H1 (cell line): ENCODE results near the gene ARHGEF6.

Experiments used
- CEBPB ChIP-seq: IDR thresholded peaks from 2 replicates; pipeline ENCODE4 v1.6.1; 2012; ENCODE audit warnings: low read depth, low read length
- EP300 ChIP-seq, 2 experiments: IDR thresholded peaks; 1 replicate in 1 of 2; 2 replicates in 1 of 2; pipeline ENCODE4 v1.6.1; 2011 to 2012; ENCODE audit warnings: low read depth in 2 of 2, low read length in 2 of 2, mild to moderate bottlenecking in 2 of 2, borderline replicate concordance in 1 of 2, inconsistent platforms in 1 of 2, moderate library complexity in 1 of 2
- MAX ChIP-seq: IDR thresholded peaks from 2 replicates; pipeline ENCODE4 v1.6.1; 2012; ENCODE audit warnings: inconsistent platforms
- SIX5 ChIP-seq: IDR thresholded peaks from 2 replicates; pipeline ENCODE4 v1.6.1; 2011; ENCODE audit warnings: mild to moderate bottlenecking, low read depth, low read length
- SP2 ChIP-seq: IDR thresholded peaks from 2 replicates; pipeline ENCODE4 v1.6.1; 2012; ENCODE audit warnings: mild to moderate bottlenecking, low read length, inconsistent platforms
- SUZ12 ChIP-seq: fragments of 200-600 bp; sonication (generic); IDR thresholded peaks from 2 replicates; pipeline ENCODE4 v1.6.1; 2012; ENCODE audit warnings: mild to moderate bottlenecking, inconsistent platforms, low read length, moderate library complexity, mixed read lengths
- TAF1 ChIP-seq: IDR thresholded peaks from 2 replicates; pipeline ENCODE4 v1.6.1; 2011; ENCODE audit warnings: mild to moderate bottlenecking, low read depth, low read length
- YY1 ChIP-seq: IDR thresholded peaks from 2 replicates; pipeline ENCODE4 v1.6.1; 2011; ENCODE audit warnings: low read depth, mild to moderate bottlenecking, low read length
- TF ChIP-seq, protein P1 (sequence below), 3 experiments: IDR thresholded peaks; 1 replicate in 2 of 3; 2 replicates in 1 of 3; pipeline versions ENCODE4 v1.5.1 to v1.6.1; 2011; ENCODE audit warnings: low read length in 3 of 3, mild to moderate bottlenecking in 3 of 3, inconsistent platforms in 2 of 3, low read depth in 1 of 3, moderate library complexity in 1 of 3; ENCODE audit not compliant: insufficient read depth in 1 of 3; ENCODE audit errors: control extremely low read depth in 1 of 3
- TF ChIP-seq, protein P2 (sequence below): IDR thresholded peaks from 2 replicates; pipeline ENCODE4 v1.6.1; 2011; ENCODE audit warnings: low read length, improper control_type of control experiment

- TF ChIP-seq, protein P1, sequence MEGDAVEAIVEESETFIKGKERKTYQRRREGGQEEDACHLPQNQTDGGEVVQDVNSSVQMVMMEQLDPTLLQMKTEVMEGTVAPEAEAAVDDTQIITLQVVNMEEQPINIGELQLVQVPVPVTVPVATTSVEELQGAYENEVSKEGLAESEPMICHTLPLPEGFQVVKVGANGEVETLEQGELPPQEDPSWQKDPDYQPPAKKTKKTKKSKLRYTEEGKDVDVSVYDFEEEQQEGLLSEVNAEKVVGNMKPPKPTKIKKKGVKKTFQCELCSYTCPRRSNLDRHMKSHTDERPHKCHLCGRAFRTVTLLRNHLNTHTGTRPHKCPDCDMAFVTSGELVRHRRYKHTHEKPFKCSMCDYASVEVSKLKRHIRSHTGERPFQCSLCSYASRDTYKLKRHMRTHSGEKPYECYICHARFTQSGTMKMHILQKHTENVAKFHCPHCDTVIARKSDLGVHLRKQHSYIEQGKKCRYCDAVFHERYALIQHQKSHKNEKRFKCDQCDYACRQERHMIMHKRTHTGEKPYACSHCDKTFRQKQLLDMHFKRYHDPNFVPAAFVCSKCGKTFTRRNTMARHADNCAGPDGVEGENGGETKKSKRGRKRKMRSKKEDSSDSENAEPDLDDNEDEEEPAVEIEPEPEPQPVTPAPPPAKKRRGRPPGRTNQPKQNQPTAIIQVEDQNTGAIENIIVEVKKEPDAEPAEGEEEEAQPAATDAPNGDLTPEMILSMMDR (IDR thresholded peaks at IDR 0.05; ENCODE audit: control extremely low read depth in 1 of 3, insufficient read depth in 1 of 3, low read depth in 1 of 3, low read length in 3 of 3), result no peak
- no peak for TF ChIP-seq CEBPB
- TF ChIP-seq EP300 (IDR thresholded peaks at IDR 0.05; ENCODE audit: borderline replicate concordance in 1 of 2, low read depth in 2 of 2, low read length in 2 of 2), result no peak
- no peak for TF ChIP-seq SIX5
- no peak for TF ChIP-seq SP2
- TF ChIP-seq SUZ12, result no peak
- TF ChIP-seq TAF1, result no peak
- TF ChIP-seq MAX, result no peak
- TF ChIP-seq, protein P2, sequence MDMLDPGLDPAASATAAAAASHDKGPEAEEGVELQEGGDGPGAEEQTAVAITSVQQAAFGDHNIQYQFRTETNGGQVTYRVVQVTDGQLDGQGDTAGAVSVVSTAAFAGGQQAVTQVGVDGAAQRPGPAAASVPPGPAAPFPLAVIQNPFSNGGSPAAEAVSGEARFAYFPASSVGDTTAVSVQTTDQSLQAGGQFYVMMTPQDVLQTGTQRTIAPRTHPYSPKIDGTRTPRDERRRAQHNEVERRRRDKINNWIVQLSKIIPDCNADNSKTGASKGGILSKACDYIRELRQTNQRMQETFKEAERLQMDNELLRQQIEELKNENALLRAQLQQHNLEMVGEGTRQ, result no peak
- TF ChIP-seq YY1, result no peak
Observed at GRCh38 chrX:136778020-136778419, 2.7 kb downstream of the ARHGEF6 start.
